GM18907 (cell line): ENCODE results near the gene PIGS.
"Not testable (repeated sequence)": the region's sequence is repeated elsewhere in the genome, so short reads cannot be mapped to it uniquely, and the experiment has no call there.

Experiments
- ATAC-seq: cut with Tn5 transposase; IDR thresholded peaks from one replicate; pipeline ENCODE4 v1.9.1; 2021; ENCODE audit warnings: mild to moderate bottlenecking, moderate library complexity; ENCODE audit not compliant: unreplicated experiment

The PIGS gene

GRCh38 chr17:28532050-28532960 lies 39.0 kb downstream of the PIGS start:
- no peak for ATAC-seq

DNA sequence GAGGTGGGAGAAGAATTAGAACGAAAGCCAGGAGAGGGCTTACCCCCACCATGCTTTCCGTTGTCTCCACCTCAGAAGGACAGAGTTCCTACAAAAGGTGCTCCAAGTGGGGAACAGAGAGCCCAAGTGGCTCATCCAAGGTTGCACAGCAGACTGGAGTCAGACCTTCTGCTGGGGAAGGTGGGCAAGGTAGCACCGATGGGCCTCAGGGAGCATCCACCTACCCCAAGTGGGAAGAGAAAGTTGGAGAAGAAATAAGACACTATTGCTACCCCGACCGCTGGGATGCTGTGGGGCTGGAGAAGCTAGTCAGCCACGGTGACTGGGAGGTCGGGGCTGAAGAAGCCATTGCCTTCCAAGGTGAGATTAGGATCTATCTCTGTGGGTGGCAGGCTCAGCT lies 40.4 kb downstream of the PIGS start:
- ATAC-seq, result no peak

DNA sequence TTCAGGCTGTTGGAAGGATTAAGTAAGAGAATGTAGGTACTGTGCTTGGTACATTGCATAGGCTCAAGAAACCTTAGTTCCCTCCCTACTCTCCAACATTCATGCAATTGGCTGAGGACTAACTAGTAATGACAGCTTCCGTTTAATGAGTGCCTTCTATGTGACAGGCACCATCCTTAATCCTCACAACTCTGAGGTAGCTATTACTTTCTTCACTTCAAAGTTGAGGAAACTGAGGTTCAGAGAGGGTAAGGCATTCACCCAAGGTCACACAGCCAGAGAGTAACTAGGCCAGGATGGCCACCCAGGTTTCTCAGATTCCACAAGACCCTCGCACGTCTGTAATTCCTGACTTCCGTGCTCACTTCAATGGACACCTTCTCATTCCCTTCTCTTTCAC lies 41.1 kb downstream of the PIGS start:
- ATAC-seq, result no peak

DNA sequence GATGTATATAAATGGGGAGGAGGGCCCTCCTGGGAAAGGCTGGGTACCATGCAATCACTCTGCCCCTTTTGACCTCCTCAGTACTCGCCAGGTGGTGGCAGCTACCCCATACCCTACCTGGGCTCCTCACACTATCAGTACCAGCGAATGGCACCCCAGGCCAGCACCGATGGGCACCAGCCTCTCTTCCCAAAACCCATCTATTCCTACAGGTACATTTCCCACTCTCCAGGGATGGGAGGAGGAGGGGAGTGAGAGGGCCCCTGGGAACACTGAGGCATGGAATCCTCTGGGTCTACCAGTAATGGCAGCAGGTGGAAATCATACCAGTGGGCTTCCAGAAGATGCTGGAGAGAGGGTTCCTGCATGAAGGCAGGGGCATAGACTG lies 42.3 kb downstream of the PIGS start:
- ATAC-seq, result no peak

- ATAC-seq, result no peak
These were observed 42.9 kb downstream of the PIGS start for GRCh38 chr17:28528327-28529012.

GRCh38 chr17:28527859-28528258 lies 43.5 kb downstream of the PIGS start:
- ATAC-seq, result no peak

DNA sequence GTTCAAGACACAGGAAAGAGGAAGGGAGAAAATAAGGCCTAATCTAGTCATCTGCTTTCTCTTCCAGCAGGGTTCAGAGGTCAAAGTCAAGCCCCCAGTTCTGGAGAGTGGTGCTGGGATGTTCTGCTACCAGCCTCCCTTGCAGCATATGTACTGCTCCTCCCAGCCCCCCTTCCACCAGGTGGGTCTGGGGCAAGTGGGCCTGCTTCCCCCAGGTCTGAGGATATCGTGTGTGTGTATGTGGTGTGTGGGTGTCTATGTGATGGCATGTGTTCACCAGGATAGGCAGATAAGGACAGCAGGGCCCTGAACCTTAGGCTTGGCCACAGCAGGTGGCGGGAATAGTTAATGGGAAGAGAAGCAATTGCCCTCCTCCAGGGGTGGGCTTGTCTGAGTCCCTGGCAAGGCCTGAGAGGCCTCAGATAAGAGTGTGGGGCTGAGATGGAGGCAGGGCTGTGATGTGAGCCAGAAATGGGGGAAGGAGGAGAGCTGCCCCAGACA lies 44.1 kb downstream of the PIGS start:
- no peak for ATAC-seq

- no peak for ATAC-seq
These were observed 44.9 kb downstream of the PIGS start for GRCh38 chr17:28526381-28526780.

GRCh38 chr17:28524476-28525424 lies 46.6 kb downstream of the PIGS start:
- no peak for ATAC-seq

DNA sequence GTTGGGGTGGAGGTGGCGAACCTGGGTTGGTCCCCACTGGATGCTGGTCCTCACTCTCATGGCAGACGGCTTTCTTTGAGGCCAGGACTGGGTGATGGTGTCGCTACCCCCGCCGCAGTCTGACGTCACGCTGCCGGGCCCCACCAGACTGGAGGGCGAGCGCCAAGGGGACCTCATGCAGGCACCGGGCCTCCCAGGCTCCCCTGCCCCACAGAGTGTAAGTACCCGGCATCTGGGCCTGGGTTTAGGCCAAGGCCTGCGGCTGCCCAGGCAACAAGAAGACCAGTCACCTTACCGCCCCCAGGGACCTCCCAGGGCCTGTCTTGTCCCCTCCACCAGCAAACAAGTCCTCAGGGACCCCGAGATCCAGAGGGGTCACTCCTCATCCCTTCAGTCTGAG lies 47.4 kb downstream of the PIGS start:
- ATAC-seq, result no peak

DNA sequence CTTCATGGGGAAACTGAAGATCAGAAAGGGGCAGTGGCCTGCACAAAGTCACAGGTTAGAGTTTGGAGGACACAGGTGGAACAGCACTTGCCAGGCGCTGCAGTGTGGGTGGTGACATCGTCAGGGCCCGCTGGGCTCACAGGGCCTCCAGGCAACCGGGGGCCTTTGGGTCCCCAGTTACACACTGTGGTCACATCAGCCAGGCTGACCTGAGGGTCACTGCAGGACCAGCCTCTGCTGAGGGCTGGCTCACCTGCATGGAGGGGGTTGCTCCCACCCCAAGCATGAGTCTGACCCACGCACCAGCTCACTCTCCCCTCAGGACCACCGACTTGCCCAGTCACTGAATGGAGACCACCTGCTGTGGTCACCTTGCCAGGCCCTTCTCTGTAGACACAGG lies 48.1 kb downstream of the PIGS start:
- no peak for ATAC-seq

DNA sequence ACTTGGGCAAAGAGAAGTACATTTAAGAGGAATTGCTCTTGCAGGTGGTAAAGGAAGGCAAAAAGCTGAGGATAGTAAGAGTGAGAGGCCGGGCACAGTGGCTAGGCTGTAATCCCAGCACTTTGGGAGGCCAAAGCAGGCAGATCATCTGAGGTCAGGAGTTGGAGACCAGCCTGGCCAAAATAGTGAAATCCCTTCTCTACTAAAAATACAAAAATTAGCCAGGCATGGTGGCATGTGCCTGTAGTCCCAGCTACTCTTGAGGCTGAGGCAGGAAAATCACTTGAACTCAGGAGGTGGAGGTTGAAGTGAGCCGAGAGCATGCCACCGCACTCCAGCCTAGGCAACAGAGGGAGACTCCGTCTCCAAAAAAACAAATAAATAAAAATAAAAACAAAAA lies 49.0 kb downstream of the PIGS start:
- ATAC-seq, result not testable (repeated sequence)

GRCh38 chr17:28521311-28522085 lies 49.8 kb downstream of the PIGS start:
- ATAC-seq, result no peak

GRCh38 chr17:28520687-28521086 lies 50.6 kb downstream of the PIGS start:
- ATAC-seq, result no peak

GRCh38 chr17:28519236-28519635 lies 52.1 kb downstream of the PIGS start:
- no peak for ATAC-seq

DNA sequence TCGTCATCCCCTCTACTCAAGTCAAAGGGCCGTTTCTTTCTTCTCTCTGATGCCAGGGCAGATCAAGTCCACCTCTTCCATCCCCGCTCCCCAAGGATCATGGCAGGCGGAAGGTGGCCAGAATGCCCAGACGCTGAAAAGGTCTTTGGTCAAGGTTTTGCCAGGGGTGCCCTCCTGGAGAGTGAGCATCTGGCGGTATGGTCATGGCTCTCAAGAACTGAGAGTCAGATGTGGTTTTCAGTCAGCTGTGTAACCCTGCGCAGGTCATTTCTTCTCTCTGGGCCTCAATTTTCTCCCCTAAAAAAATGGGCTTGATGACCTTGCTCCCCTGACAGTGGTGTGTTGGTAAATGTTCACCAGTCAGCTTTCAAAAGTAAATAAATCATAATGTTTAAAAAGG lies 52.7 kb downstream of the PIGS start:
- ATAC-seq, result no peak

DNA sequence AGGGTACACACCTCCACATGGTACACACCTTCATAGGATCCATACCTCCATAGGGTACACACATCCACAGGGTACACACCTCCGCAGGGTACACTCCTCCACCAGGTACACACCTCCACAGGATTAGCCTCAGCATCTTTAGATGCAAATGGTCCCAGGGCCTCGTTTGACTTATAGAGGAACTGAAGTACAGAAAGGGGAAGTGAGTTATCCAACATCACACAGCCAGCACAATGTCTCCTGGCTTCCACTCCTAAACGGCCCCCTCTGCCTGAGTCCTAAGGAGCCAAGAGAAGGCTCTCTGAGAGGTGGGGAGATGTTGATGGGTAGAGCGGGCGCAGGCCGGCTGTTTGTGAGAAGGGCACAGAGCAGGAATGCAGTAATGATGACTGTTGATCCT lies 53.2 kb downstream of the PIGS start:
- no peak for ATAC-seq

DNA sequence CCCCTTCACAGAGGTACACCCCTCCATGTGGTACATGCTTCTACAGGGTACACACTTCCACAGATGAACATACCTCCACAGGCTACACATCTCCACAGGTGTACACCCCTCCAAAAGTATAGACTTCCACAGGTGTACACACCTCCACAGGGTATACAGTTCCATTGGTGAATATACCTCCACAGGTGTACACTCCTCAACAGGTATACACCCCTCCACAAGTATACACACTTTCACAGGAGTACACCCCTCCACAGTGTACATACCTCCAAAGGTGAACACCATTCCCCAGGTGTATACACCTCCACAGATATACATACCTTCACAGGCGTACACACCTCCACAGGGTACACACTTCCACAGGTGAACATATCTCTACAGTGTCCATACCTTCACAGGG lies 55.8 kb downstream of the PIGS start:
- no peak for ATAC-seq

DNA sequence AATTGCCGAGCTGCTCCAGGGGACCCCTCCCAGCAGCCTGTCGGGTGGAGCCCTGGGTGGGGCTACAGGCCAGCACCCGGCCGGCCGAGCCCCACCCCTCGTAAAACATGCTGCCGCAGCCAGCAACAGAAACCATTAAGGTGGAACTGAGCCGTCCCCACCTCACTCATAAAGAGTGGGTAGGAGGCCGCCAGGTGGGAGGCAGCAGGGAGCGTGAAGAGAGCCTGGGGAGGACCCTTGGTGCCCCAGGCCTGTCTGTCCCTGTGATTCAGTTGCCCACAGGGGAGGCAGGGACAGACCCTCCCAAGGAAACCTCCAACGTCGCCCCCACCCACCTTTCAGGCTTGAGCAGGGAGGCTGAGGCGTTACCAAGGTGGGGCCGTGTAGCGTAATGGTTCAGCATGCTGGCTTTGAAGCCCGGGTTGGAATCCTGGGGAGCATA lies 56.7 kb downstream of the PIGS start:
- no peak for ATAC-seq

- ATAC-seq, result no peak
These were observed 57.8 kb downstream of the PIGS start for GRCh38 chr17:28513476-28513875.
